ENCODE data around the gene COL6A6.

GRCh38 chr3:130468311-130468710 is 48.7 kb upstream of the COL6A6 start:
- TF ChIP-seq POLR2AphosphoS5 (IDR thresholded peaks at IDR 0.05) (no peak), POLR2A (IDR thresholded peaks at IDR 0.05) (no peak)
- TF ChIP-seq, protein P1, sequence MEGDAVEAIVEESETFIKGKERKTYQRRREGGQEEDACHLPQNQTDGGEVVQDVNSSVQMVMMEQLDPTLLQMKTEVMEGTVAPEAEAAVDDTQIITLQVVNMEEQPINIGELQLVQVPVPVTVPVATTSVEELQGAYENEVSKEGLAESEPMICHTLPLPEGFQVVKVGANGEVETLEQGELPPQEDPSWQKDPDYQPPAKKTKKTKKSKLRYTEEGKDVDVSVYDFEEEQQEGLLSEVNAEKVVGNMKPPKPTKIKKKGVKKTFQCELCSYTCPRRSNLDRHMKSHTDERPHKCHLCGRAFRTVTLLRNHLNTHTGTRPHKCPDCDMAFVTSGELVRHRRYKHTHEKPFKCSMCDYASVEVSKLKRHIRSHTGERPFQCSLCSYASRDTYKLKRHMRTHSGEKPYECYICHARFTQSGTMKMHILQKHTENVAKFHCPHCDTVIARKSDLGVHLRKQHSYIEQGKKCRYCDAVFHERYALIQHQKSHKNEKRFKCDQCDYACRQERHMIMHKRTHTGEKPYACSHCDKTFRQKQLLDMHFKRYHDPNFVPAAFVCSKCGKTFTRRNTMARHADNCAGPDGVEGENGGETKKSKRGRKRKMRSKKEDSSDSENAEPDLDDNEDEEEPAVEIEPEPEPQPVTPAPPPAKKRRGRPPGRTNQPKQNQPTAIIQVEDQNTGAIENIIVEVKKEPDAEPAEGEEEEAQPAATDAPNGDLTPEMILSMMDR (IDR thresholded peaks at IDR 0.05): no peak

Data from sigmoid colon (tissue), 4 donors.